DND-41 (cell line): ENCODE measurements around the gene TMEM92.

Experiments used
- CTCF ChIP-seq: IDR thresholded peaks from 2 replicates; pipeline ENCODE4 v1.5.1; 2012; ENCODE audit warnings: borderline replicate concordance, low read length, moderate library complexity, mild to moderate bottlenecking; ENCODE audit not compliant: poor library complexity, severe bottlenecking; ENCODE audit errors: extremely low read depth
- EZH2 ChIP-seq: IDR thresholded peaks from 3 replicates; pipeline ENCODE4 v1.6.1; 2012; ENCODE audit warnings: borderline replicate concordance, low read depth, mild to moderate bottlenecking, moderate library complexity, low read length, inconsistent platforms; ENCODE audit not compliant: severe bottlenecking

- no peak for TF ChIP-seq CTCF
- no peak for TF ChIP-seq EZH2
These were observed 18.3 kb upstream of the TMEM92 start for GRCh38 chr17:50255766-50256635.
